ENCODE measurements around the gene PKD1L1.

GRCh38 chr7:47813620-47814260 lies 134.5 kb downstream of the PKD1L1 start:
- TF ChIP-seq, protein P1, sequence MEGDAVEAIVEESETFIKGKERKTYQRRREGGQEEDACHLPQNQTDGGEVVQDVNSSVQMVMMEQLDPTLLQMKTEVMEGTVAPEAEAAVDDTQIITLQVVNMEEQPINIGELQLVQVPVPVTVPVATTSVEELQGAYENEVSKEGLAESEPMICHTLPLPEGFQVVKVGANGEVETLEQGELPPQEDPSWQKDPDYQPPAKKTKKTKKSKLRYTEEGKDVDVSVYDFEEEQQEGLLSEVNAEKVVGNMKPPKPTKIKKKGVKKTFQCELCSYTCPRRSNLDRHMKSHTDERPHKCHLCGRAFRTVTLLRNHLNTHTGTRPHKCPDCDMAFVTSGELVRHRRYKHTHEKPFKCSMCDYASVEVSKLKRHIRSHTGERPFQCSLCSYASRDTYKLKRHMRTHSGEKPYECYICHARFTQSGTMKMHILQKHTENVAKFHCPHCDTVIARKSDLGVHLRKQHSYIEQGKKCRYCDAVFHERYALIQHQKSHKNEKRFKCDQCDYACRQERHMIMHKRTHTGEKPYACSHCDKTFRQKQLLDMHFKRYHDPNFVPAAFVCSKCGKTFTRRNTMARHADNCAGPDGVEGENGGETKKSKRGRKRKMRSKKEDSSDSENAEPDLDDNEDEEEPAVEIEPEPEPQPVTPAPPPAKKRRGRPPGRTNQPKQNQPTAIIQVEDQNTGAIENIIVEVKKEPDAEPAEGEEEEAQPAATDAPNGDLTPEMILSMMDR (IDR thresholded peaks at IDR 0.05 in 4 of 5, conservative IDR thresholded peaks at IDR 0.05 in 1 of 5) = no peak
- no peak for TF ChIP-seq POLR2A (IDR thresholded peaks at IDR 0.05)
